GM12874 (cell line): ENCODE data around the gene GPRC5C.

Source experiments
- CTCF ChIP-seq: IDR thresholded peaks from 2 replicates; pipeline ENCODE4 v1.5.1; 2011; ENCODE audit warnings: low read depth, mild to moderate bottlenecking, control low read depth, low read length, moderate library complexity; ENCODE audit not compliant: insufficient read depth

Gene GPRC5C

GRCh38 chr17:74491626-74492025, 59.7 kb downstream of the GPRC5C start:
- TF ChIP-seq CTCF = no peak

- TF ChIP-seq CTCF = peak; percentile 85
Measured at GRCh38 chr17:74493331-74493833, 61.5 kb downstream of the GPRC5C start.
